ENCODE data around the gene SGTB. TPM values are rescaled to one million over a fixed set of nuclear protein-coding genes. Genes with fewer than 3 reads are reported as not detected.

Gene SGTB
- total and polyA plus RNA-seq, 11 donors: 1.8 to 14.4 (median 6.5) TPM

GRCh38 chr5:65704621-65705239 is 17.2 kb downstream of the SGTB start:
- 85 to 89% (median 87%) methylated on average over 2 of the region's 2 CpGs for WGBS, 4 donors

GRCh38 chr5:65702036-65702435 is 19.9 kb downstream of the SGTB start:
- Histone ChIP-seq H3K36me3 (peaks cover 0 to 63% (median 39%) of the 10 kb centered on the region in 9 donors), H3K27ac (no peak overlapping the region), H3K4me3 (no peak overlapping the region), H3K9me3 (no peaks in the 10 kb centered on the region), H3K4me1 (peaks cover 0 to 5% (median 0%) of the 10 kb centered on the region in 12 donors), H3K27me3 (no peaks in the 10 kb centered on the region)
- TF ChIP-seq POLR2A (IDR thresholded peaks at IDR 0.05) (no peak), CTCF (IDR thresholded peaks at IDR 0.05) (no peak)
- WGBS, 4 donors: 96 to 99% (median 98%) methylated on average over 3 of the region's 3 CpGs
- ATAC-seq: no peak
- DNase-seq: no peak
- intact Hi-C loops (cut with DNase I): no loop called here

More at GRCh38 chr5:65704621-65705239, 17.2 kb downstream of the SGTB start:
- intact Hi-C loops (cut with DNase I): no loop called here
- TF ChIP-seq CTCF (IDR thresholded peaks at IDR 0.05) (no peak), POLR2A (IDR thresholded peaks at IDR 0.05) (no peak)
- H3K4me3 ChIP-seq: no peak overlapping the region
- no peaks in the 10 kb centered on the region for H3K4me1 ChIP-seq
- no peaks in the 10 kb centered on the region for H3K9me3 ChIP-seq
- ATAC-seq (no peak), DNase-seq (no peak)
- H3K36me3 ChIP-seq: peaks cover 0 to 71% (median 39%) of the 10 kb centered on the region in 9 donors
- no peak overlapping the region for H3K27ac ChIP-seq
- H3K27me3 ChIP-seq: no peaks in the 10 kb centered on the region

GRCh38 chr5:65699338-65699737 is 22.6 kb downstream of the SGTB start:
- DNase-seq (no peak), ATAC-seq (no peak)
- H3K36me3 ChIP-seq: peaks cover 0 to 63% (median 35%) of the 10 kb centered on the region in 9 donors
- no peaks in the 10 kb centered on the region for H3K9me3 ChIP-seq
- peaks cover 0 to 17% (median 2%) of the 10 kb centered on the region in 12 donors for H3K4me1 ChIP-seq
- intact Hi-C loops (cut with DNase I): no loop called here
- no peaks in the 10 kb centered on the region for H3K27me3 ChIP-seq
- TF ChIP-seq POLR2A (IDR thresholded peaks at IDR 0.05) (no peak), CTCF (IDR thresholded peaks at IDR 0.05) (no peak)
- WGBS, 4 donors: 95 to 97% (median 96%) methylated on average over 4 of the region's 4 CpGs
- no peak overlapping the region for H3K4me3 ChIP-seq
- H3K27ac ChIP-seq: no peak overlapping the region

GRCh38 chr5:65696892-65697291 is 25.0 kb downstream of the SGTB start:
- Histone ChIP-seq H3K4me1 (peaks cover 0 to 17% (median 2%) of the 10 kb centered on the region in 12 donors), H3K4me3 (no peak overlapping the region), H3K36me3 (peaks cover 0 to 38% (median 14%) of the 10 kb centered on the region in 9 donors), H3K9me3 (no peaks in the 10 kb centered on the region), H3K27ac (peak overlapping the region in 1 of 12 donors; percentile 9), H3K27me3 (no peaks in the 10 kb centered on the region)
- DNase-seq (no peak), ATAC-seq (no peak)
- intact Hi-C loops (cut with DNase I): no loop called here
- no peak for TF ChIP-seq POLR2A (IDR thresholded peaks at IDR 0.05)
- no peak for TF ChIP-seq CTCF (IDR thresholded peaks at IDR 0.05)
